GM19452 (cell line): Measurements from ENCODE around the gene RPS6KA2.
A peak's percentile ranks its signal among the peaks of the same experiment; 100 is the strongest.
"Not testable (repeated sequence)": the region's sequence is repeated elsewhere in the genome, so short reads cannot be mapped to it uniquely, and the experiment has no call there.

Experiments used
- ATAC-seq: cut with Tn5 transposase; IDR thresholded peaks from one replicate; pipeline ENCODE4 v1.9.1; 2021; ENCODE audit not compliant: unreplicated experiment

RPS6KA2 gene

GRCh38 chr6:166595061-166595780 is 31.8 kb downstream of the RPS6KA2 start:
- no peak for ATAC-seq

GRCh38 chr6:166592821-166593220 is 34.2 kb downstream of the RPS6KA2 start:
- no peak for ATAC-seq

DNA sequence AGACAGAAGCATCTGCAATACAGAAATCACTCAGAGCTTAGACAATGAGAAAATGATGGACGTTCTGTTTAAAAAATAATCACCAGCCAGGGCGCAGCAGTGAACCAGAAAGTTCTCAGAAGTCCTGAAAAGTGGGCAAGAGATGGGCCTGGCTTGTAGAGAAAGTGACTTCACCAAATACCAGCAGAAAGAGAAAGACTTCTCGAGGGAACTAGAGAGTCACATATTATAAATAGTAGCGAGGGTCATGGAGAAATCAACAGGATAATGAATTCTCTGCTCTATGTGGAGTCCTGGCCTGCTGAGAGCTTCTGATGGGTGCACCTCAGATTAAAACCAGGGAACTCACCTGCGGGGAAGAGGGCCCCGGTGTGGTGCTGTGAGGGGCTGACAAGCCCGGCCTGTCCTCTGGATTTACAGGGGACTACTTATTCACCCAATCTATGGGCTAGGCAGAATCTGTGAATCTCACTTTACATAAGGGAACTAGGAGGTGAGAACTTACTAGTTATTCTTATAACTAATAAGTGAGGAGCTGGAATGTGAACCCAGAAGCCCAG is 35.0 kb downstream of the RPS6KA2 start:
- ATAC-seq = no peak

DNA sequence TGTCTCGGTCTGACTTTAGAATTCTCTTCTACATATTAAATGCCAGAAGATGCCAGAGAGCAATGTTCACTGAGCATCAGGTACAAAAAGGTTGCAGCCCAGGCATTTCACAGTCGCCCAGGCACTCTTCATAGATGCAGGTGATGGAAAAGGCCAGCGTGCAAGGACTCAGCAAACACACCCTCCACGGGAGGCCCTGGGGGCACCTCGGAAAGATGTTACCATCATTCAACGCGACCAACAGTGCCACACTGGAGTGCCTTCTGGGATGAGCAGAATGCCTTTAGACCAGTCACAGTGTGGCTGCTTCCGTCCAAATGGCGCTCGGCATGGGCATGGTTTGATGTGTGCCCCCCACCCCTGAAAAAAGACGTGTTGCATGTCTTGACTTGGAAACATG is 36.0 kb downstream of the RPS6KA2 start:
- ATAC-seq = no peak

- no peak for ATAC-seq
Observed at GRCh38 chr6:166589786-166590574, 37.1 kb downstream of the RPS6KA2 start.

DNA sequence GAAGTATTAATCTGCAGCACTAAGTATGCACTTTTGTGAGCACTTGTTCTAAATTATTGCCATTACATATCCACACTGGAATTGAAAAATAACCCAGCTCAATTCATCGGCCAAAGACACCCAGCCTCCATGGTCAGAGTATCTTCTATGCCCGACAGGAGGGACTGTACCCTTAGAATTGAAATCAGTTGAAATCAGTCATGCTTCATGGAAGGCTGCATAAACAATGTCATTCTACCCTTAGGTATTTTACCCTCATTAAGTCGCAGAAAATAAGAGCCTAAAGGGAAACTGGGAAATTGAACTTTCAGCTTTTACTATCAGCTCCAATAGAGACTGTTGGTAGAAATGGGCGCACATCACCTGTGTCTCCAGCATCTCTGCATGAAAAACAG is 37.7 kb downstream of the RPS6KA2 start:
- ATAC-seq = no peak

DNA sequence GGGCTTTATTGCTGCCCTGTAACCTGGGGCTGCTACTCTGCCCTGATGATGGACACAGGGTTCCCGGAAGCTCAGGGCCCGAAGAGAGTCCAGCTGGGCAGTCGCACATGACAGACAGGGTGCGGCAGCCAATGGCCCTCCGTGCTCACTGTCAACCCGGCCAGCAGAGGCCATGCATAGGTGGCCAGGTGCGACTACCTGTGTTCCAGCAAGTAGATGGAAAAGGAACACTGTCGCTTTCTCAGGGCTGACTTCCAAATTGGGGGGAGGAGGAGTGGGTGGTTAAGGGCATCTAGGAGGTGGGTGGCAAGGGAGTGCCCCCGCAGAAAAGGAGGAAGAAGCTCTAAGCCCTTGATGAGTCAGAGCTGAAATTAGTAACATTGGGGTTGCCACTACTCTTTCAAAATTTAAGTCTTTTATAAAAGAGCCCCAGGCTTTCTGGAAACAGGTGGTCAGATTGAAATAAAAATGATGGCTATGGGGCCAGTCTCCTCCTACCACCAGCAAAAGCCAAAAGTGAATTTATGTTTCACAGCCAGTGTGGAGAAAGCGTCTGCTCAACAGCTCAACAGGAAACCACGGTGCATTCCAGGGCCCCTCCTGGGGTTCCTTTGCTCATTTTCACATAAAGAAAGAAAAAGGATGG is 38.2 kb downstream of the RPS6KA2 start:
- peak; percentile 36 for ATAC-seq

GRCh38 chr6:166587631-166588413 is 39.2 kb downstream of the RPS6KA2 start:
- ATAC-seq = peak; percentile 89

DNA sequence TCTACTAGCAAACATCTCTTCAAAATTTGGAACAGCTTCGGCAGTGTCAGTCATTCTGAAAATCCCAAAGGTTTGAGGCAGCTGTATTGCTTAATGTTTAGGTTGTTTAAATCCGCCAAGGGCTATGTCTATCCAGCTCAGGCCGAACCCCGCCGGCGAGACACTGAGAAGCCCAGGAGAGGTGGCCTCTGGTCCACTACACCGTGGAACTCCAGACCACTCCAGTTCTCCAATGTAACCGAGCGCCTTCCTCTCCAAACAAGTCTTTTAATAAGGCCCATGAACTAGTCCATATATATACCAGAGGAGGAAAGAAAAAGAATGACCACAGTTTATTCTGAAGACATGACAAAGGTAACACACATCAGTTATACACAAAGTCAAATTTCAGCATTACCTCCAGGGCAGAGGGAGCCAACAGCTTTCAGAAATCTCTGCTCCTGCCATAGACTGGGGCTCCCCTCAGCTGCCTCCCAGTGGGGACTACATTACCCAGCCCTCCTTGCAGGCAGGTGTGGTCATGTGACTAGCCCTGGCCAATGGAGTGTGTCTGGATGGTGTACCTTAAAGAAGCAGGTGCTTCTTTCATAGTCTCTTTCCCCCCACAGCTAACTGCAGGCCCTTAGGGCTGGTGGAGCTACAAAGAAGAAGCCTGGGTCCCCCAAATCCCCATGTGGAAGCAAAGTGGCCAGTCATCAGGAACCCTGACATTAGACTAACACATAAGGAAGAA is 40.5 kb downstream of the RPS6KA2 start, which contains the start of gene RAMACL:
RAMACL (minus strand) TSS at position 255 of the 733 bp plus-strand sequence; CDS start at position 54, 201 bp downstream.
- peak; percentile 52 for ATAC-seq

- ATAC-seq = no peak
Observed at GRCh38 chr6:166584853-166585429, 42.1 kb downstream of the RPS6KA2 start.

DNA sequence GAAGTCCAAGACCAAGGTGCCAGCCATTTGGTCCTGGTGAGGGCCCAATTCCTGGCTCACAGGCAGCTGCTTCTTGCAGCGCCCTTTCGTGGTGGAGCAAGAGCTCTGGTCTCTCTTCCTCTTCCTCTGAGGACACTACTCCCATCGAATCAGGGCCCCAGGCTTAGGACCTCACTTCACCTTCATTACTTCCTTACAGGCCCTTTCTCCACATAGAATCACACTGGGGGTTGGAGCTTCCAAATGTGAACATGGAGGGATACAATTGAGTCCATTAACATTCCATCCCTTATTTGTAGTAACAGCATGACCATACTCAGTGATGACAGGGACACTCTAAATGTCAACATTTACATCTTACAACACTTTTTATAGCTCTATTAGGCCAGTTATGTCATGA is 42.9 kb downstream of the RPS6KA2 start:
- no peak for ATAC-seq

DNA sequence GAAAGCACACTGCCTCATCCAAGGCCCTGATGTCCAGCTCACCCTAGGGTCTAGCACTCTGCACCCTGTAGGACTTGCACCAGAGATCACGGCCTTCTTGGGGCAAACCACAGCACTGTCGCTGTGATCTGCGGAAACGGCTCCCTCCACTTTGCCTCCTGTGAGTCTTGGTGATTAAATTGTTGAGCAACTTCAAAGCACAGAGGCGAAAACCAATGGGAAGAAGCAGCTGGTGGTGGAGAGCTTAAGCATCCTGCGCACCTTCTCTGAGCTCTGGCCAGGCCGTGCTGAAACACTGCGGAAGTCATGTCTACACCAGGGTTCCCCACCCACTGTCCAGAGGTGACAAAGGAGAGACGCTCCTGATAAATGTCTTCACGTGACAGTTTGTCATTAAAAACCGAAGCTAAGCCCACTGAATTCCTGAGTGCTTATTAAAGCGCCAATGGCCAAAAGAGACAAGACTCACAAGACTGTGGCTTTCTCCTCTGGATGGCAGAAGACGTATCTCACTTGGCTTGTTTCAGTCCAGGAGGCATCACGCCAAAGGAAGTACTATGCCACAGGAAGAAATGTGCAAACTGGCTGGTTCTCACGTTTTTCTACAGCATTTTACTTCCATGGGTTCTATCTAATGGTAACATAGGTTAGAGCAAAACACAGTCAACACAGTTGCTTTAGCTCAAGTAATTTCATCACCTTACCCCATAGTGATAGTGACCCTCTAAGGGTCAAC is 43.7 kb downstream of the RPS6KA2 start:
- ATAC-seq = no peak

DNA sequence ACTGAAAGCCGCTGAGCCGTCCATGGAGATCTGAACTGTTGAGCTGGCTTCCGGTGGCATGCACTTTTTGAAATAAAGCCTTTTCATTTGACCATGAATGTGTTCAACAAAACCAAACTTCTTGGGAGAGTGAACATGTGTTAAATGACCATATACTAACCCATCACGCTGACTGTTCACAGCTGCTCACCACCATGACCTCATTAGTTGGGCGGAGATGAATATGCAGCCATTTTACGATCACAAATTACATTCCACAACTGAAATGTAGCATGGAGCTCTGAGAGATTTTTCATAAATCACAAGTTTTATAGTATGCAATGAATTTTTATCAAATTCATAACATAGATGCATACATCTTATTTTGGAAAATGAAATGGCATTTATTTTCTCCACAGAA is 44.8 kb downstream of the RPS6KA2 start:
- no peak for ATAC-seq

- not testable (repeated sequence) for ATAC-seq
Observed at GRCh38 chr6:166581801-166582200, 45.2 kb downstream of the RPS6KA2 start.

DNA sequence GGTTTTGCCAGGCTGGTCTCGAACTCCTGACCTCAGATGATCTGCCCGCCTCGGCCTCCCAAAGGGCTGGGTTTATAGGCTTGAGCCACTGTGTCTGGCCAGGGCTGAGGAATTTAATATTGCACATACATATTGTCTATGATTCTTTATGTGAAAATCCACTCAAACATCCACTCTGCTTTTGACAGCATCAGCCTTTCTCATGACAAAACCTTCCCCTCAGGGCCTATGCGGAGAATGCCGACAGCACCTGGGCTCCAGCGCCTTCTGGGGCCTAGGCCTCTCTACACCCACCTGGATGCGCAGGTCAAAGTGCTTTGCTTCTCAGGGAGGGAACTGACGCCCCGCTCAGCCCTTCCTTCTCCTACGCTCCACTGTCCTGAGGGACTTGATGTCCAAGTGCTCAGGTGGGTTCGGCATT is 46.0 kb downstream of the RPS6KA2 start:
- no peak for ATAC-seq

DNA sequence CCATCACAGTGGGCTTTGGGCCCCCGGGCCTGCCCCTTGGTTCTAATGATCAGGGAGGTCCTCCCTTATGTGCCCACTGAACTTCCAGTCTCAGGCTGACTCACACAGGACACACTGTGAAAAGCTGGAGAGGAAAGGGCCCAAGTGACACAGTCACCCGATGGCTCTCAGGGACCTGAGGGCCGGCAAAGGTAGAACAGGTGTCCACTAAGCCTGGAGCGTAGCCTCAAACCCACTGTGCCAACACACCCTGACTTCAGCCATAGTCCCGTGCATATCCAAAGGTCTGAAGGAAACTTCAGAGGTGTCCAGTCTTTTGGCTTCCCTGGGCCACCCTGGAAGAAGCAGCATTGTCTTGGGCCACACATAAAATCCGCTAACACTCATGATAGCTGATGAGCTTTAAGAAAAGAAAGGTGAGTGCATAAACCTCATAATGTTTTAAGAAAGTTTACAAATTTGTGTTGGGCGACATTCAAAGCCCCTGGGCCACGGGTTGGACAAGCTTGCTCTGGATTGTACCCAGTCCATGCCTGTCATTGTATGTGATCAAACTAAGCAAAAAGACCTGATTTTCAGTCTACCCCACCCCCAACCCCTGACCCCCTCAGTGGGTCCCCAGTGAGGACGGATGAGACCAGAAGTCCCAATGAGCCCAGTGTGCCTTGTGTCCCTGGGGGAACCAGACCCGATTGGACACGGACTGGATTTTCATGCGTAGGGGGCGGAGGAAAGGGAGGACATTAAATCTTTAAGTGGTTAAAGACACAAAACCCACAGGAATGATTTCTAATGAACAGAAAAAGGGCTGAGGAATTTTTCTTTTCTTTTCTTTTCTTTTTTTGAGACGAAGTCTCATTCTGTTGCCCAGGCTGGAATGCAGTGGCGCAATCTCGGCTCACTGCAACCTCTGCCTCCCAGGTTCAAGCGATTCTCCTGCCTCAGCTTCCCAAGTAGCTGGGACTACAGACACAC is 46.7 kb downstream of the RPS6KA2 start:
- no peak for ATAC-seq

- no peak for ATAC-seq
Observed at GRCh38 chr6:166579237-166579850, 47.7 kb downstream of the RPS6KA2 start.
